ENCODE data around the gene DNAJC8. TPM values are rescaled to one million over a fixed set of nuclear protein-coding genes. Genes with fewer than 3 reads are reported as not detected.
A peak's percentile ranks its signal among the peaks of the same experiment; 100 is the strongest.

Gene DNAJC8
- total RNA-seq, 4 donors from 2014 or later = 27.4 to 55.1 (median 48.9) TPM

- no peaks in the 10 kb centered on the region for H3K9me3 ChIP-seq
- H3K36me3 ChIP-seq = no peaks in the 10 kb centered on the region
- intact Hi-C loops (cut with DNase I) = no loop called here
- DNase-seq = no peak
- H3K27me3 ChIP-seq = no peaks in the 10 kb centered on the region
- H3K27ac ChIP-seq = peak overlapping the region; percentile 85 to 91 (median 88)
- 43 to 48% methylated on average over 11 of the region's 11 CpGs for WGBS, 2 donors
- H3K4me1 ChIP-seq = peaks cover 32 to 89% (median 42%) of the 10 kb centered on the region in 3 donors
- TF ChIP-seq CTCF (IDR thresholded peaks at IDR 0.05) = no peak
- no peak for TF ChIP-seq POLR2A (IDR thresholded peaks at IDR 0.05)
- peak overlapping the region in 3 of 4 donors; percentile 60 to 70 (median 63) for H3K4me3 ChIP-seq
These were observed 14.9 kb upstream of the DNAJC8 start for GRCh38 chr1:28247612-28248272.

GRCh38 chr1:28246427-28246832 is 13.6 kb upstream of the DNAJC8 start:
- no peaks in the 10 kb centered on the region for H3K36me3 ChIP-seq
- H3K4me1 ChIP-seq = peaks cover 32 to 93% (median 42%) of the 10 kb centered on the region in 3 donors
- H3K27ac ChIP-seq = peak overlapping the region; percentile 85 to 91 (median 89)
- peak overlapping the region; percentile 49 to 70 (median 62) for H3K4me3 ChIP-seq
- no peak for DNase-seq
- intact Hi-C loops (cut with DNase I) = no loop called here
- TF ChIP-seq CTCF (IDR thresholded peaks at IDR 0.05) (no peak), POLR2A (IDR thresholded peaks at IDR 0.05) (no peak)
- H3K27me3 ChIP-seq = no peaks in the 10 kb centered on the region
- 1 to 2% methylated on average over 11 of the region's 11 CpGs for WGBS, 2 donors
- no peaks in the 10 kb centered on the region for H3K9me3 ChIP-seq

GRCh38 chr1:28244549-28245251 is 11.9 kb upstream of the DNAJC8 start:
- no peaks in the 10 kb centered on the region for H3K27me3 ChIP-seq
- H3K36me3 ChIP-seq = peaks cover 0 to 9% (median 0%) of the 10 kb centered on the region in 3 donors
- intact Hi-C loops (cut with DNase I) = no loop called here
- peaks cover 28 to 81% (median 32%) of the 10 kb centered on the region in 3 donors for H3K4me1 ChIP-seq
- H3K27ac ChIP-seq = no peak overlapping the region
- TF ChIP-seq POLR2A (IDR thresholded peaks at IDR 0.05) = no peak
- no peak for TF ChIP-seq CTCF (IDR thresholded peaks at IDR 0.05)
- no peaks in the 10 kb centered on the region for H3K9me3 ChIP-seq
- no peak overlapping the region for H3K4me3 ChIP-seq
- 79 to 87% methylated on average over 13 of the region's 13 CpGs for WGBS, 2 donors
- DNase-seq = no peak

GRCh38 chr1:28243685-28244311 is 11.0 kb upstream of the DNAJC8 start:
- Histone ChIP-seq H3K27ac (peak overlapping the region in 2 of 4 donors; percentile 3 to 27), H3K9me3 (no peaks in the 10 kb centered on the region), H3K36me3 (peaks cover 0 to 10% (median 0%) of the 10 kb centered on the region in 3 donors), H3K4me3 (no peak overlapping the region), H3K27me3 (no peaks in the 10 kb centered on the region), H3K4me1 (peaks cover 21 to 73% (median 23%) of the 10 kb centered on the region in 3 donors)
- intact Hi-C loops (cut with DNase I) = no loop called here
- TF ChIP-seq POLR2A (IDR thresholded peaks at IDR 0.05) (no peak), CTCF (IDR thresholded peaks at IDR 0.05) (no peak)
- 83% methylated on average over 2 of the region's 2 CpGs; no CpG with 5 or more reads in 1 of the 2 donors for WGBS, 2 donors
- no peak for DNase-seq
